ELF-1 (cell line): Measurements from ENCODE around the gene CEP63.

Experiments used
- DNase-seq: peaks from one replicate; pipeline ENCODE4 v3.0.0-alpha.2; 2016; ENCODE audit warnings: low read depth, low spot score

The CEP63 gene

GRCh38 chr3:134468519-134468918 is 17.3 kb upstream of the CEP63 start:
- DNase-seq = no peak

GRCh38 chr3:134471521-134472193 is 14.2 kb upstream of the CEP63 start:
- no peak for DNase-seq

GRCh38 chr3:134472831-134473230 is 13.0 kb upstream of the CEP63 start:
- no peak for DNase-seq

GRCh38 chr3:134473868-134474546 is 11.8 kb upstream of the CEP63 start:
- peak; percentile 73 for DNase-seq

- DNase-seq = no peak
These were observed 10.9 kb upstream of the CEP63 start for GRCh38 chr3:134474956-134475355.

- DNase-seq = peak; percentile 36
These were observed 9.6 kb upstream of the CEP63 start for GRCh38 chr3:134476306-134476705.

- no peak for DNase-seq
These were observed 8.9 kb upstream of the CEP63 start for GRCh38 chr3:134477002-134477401.

- no peak for DNase-seq
These were observed 7.9 kb upstream of the CEP63 start for GRCh38 chr3:134477938-134478337.

GRCh38 chr3:134480546-134480945 is 5.3 kb upstream of the CEP63 start:
- DNase-seq = no peak

- no peak for DNase-seq
These were observed 4.7 kb upstream of the CEP63 start for GRCh38 chr3:134481166-134481565.

GRCh38 chr3:134482622-134483021 is 3.2 kb upstream of the CEP63 start:
- DNase-seq = no peak

- no peak for DNase-seq
These were observed 2.5 kb upstream of the CEP63 start for GRCh38 chr3:134483195-134483900.

GRCh38 chr3:134485075-134485717 is 661 bp upstream of the CEP63 start:
- no peak for DNase-seq

- no peak for DNase-seq
These were observed 752 bp downstream of the CEP63 start for GRCh38 chr3:134486577-134487041.

- DNase-seq = no peak
These were observed 1.5 kb downstream of the CEP63 start for GRCh38 chr3:134487406-134487805.

- no peak for DNase-seq
These were observed 8.6 kb downstream of the CEP63 start for GRCh38 chr3:134494495-134494894.

- no peak for DNase-seq
These were observed 10.1 kb downstream of the CEP63 start for GRCh38 chr3:134495980-134496379.

GRCh38 chr3:134496471-134497071 is 10.7 kb downstream of the CEP63 start:
- DNase-seq = no peak

- no peak for DNase-seq
These were observed 17.4 kb downstream of the CEP63 start for GRCh38 chr3:134503266-134503665.

GRCh38 chr3:134504132-134504531 is 18.3 kb downstream of the CEP63 start:
- DNase-seq = no peak

GRCh38 chr3:134505485-134505884 is 19.6 kb downstream of the CEP63 start:
- no peak for DNase-seq

- no peak for DNase-seq
These were observed 25.6 kb downstream of the CEP63 start for GRCh38 chr3:134511500-134511899.
